ENCODE measurements around the gene HSP90AB1.

Gene HSP90AB1

DNA sequence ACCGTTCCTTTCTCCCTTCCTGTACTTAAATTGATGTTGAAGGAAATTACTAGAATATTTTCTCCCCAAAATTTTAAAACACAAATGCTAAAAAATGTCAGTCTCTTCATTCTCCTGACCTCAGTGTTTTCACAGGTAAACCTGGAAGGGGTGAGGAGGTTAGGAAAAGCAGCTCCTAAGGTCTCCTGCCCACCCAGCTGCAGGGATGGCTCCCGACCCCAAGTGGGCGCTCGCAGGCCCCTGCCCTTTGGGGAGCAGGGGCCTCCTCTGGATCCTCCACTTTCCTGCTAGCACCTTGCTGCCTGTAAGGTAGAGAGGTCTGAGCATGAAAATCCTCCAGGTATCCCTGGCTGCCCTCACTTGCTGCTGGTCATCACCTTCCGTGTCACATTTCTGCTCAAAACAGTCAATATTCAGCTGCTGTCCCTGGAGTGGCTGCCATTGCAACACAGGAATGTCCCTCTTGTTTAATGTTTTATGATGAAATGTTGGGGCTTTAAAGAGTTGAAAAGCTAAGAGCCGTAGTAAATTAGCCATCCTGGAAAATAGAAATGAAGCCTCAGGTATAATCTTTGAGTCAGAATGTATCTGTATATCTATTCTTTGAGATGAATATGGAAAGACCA, 10.9 kb upstream of the HSP90AB1 start:
- no peak for DNase-seq

DNA sequence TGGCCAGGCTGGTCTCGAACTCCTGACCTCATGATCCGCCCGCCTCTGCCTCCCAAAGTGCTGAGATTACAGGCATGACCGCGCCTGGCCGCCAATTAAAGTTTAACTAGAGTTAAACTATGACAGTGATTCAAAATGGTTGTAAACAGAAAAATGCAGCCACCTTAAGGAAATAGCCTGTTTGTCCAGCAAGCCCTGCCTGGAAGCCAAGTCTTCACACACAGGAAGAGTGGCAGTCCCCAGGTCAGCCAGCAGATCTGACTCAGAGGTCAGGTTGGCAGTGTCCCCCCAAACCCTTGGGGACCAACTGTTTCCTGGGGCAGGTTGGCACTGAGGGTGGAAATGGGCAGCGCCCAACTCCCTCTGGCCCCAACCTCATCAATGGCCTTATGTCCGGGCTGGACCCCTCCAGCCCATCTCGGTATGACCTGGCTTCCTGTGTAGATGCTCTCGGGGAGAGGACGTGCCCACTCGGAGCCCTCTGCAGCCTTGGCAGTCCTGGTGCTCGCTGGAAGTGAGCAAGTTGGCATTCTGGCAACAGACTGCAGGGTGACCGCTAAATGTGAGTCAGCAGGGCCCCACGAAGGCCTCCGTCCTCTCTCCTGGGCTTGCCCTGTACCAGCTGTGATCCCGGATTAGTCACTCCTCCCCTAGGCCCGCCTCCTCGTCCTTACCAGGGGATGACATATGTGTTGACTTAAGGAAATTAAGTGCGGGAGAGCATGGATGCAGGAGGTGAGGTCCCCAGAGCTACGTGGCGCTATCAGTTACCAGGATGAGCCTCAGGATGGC, 9.7 kb upstream of the HSP90AB1 start:
- peak; percentile 87 for DNase-seq

DNA sequence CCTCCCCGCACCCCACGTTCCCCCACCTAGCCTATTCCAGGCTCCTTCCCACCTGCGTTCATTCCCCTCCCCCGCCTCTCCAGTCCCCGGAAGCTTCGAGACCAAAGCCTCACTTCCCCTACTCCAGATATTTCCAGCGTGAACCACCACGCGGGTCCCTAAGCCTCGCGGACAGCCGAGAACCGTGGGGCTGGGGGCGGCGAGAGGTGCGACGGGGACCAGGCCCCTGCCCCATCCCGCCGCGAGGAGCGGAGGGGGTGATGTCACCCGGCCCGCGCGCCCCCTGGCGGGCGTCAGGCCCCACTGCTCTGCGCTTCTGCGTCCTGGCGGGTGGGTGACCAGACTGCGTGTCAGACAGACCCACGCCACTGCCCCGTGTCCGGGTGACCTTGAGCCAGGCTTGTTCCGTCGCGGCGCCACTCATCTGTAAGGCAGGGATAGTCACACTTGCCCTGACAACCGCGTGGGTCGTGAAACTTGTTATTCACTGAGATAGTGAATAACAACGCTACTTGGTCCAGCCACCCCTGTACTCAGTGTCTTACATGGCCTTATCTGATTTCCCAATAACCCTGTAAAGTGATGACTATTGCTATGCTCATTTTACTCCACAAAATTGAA, 9.0 kb upstream of the HSP90AB1 start:
- peak; percentile 81 for DNase-seq

DNA sequence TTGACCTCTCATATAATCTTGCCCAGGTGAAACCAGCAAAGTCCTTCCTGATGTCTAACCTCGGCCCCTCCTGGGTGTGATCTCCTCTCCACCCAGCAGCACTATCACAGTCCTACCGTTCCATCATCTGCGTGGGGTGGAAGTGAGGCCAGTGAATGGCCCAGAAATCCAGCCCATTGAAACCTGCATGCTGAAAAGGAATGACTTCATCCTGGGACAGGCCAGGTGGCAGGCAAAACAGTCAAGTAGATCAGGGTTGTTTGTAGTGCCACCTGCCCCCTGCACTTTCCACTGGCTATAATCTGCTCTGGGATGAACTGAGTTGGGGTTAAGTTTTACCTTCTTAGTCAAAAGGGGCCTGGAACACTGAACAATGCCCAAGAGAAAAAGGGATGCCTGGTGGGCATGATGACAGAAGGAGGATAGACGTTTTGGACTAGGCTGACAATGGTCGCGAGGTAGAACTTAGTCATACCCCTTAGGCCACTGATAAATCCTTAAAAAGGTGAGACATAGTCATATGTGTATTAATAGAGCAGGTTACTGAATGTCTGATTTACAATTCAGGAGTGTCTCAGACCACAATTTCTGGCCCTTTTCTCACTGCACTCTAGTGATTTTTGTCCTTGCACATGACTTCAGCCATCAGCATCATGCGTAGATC, 8.1 kb upstream of the HSP90AB1 start:
- no peak for DNase-seq

DNA sequence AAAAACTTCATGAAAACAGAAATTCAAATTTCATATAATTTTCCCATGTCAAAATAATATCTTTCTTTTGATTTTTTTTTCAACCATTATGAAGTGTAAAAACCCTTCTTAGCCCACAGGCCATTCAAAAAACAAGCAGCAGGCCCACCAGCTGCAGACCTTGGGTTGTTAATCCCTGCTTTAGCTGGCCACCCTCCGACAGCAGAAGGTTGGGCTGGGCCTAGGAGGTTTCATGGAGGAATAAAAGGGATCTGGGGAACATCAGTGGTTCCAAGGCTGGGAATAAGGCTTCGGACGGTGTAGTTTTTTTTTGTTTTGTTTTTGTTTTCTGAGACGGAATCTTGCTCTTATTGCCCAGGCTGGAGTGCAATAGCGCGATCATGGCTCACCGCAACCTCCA, 3.6 kb upstream of the HSP90AB1 start:
- no peak for DNase-seq

DNA sequence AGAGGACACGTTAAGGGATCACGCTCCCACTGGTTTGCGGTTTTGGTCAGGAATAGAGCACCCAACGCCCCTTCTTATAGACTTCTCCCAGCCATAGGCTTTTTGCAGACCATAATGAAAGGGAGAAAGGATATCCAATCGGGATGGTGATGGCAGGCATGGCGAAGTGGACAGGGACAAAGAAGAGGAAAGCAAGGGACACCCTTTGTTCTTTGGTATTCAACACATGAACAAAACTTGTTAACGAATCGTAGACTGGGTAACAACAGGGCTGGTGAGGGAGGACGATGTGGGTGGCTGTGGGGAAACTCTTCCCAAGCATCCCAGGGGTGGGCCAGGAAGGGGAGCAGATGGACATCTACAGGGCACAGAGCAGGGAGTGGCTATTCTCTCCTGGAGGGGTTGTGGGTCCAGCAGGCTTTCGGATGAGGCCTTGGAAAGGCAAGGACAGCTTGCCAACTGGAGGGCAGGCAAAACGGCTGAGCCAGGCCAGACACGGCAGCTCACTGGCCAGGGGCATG, 1.4 kb upstream of the HSP90AB1 start:
- DNase-seq, result no peak

DNA sequence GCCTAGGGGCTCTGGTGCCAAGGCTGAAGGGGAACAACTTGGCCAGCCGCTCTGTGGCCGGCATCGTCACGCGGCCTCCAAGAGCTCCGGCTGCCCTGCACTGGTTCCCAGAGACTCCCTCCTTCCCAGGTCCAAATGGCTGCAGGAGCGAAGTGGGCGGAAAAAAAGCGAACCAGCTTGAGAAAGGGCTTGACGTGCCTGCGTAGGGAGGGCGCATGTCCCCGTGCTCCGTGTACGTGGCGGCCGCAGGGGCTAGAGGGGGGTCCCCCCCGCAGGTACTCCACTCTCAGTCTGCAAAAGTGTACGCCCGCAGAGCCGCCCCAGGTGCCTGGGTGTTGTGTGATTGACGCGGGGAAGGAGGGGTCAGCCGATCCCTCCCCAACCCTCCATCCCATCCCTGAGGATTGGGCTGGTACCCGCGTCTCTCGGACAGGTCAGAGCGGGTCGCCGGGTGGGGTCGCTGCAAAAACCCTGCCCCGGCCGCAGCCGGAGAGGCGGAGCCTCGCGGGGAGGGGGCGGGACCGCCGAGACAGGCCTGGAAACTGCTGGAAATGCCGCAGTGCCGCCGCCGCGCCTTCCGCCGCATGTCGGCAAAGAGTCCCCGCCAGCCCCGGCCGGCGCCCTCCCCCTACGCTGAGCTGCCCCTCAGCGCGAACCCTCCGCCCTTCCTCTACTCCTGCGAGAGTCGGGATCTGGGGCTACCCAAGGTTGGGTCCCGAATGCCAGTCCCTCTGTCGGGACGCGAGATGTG, 814 bp upstream of the HSP90AB1 start:
- DNase-seq, result peak; percentile 86

DNA sequence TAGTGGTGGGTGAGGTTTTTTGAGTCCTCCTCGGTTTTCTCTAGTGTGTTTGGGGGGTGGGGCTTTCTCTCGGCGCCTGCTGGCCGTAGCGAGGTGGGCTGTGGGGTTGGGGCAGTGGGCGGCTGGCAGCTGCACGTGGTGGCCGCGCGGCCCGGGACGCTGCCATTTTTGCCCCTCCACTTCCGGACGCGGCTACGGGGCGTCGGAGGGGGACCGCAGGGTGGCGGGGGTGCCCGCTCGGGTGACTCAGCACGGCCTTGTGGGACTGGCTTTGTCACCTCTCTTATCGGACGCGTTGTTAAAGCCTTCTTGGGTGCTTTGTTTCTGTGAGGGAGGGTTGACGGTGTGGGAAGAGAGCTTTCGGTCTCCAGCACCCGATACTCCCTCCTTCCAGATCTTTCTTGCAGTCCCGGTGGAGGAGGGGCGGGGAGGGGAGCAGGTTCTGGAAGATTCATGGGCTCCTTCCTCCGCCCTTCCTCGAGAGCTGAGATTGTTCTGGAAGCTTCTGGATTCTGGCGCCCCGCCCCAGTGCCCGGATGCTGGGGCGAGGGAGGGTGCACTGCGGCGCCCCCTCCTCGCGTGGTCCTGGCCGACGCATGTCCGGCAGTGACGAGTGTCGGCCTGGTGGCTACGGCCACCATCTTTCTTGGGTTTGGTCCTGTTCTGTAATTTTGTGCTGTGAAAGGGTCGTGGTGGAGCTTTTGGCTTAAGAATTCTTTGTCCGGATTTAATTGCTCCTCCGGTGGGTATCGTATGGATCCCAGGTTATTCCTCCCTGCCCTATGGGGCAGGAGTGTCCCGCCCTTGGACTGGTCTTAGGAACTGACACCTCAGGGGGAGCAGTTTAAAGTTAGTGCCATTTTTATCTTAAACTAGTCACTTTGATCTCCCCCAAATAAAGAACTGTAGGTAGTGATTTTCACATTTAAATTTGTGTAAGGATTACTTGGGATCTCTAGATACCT, 719 bp downstream of the HSP90AB1 start:
- peak; percentile 86 for DNase-seq

DNA sequence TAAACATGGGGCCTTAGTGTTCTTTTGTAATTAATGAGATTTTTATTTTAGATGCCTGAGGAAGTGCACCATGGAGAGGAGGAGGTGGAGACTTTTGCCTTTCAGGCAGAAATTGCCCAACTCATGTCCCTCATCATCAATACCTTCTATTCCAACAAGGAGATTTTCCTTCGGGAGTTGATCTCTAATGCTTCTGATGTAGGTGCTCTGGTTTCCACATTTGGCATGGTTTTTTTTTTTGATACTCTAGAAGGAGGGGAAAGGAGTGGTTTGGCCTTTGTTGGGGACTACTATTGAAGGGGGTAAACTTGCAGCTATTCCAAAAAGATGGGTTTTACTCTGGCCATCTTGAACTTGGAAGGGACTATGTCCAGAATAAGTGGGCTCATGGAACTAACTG, 1.7 kb downstream of the HSP90AB1 start:
- DNase-seq, result no peak

DNA sequence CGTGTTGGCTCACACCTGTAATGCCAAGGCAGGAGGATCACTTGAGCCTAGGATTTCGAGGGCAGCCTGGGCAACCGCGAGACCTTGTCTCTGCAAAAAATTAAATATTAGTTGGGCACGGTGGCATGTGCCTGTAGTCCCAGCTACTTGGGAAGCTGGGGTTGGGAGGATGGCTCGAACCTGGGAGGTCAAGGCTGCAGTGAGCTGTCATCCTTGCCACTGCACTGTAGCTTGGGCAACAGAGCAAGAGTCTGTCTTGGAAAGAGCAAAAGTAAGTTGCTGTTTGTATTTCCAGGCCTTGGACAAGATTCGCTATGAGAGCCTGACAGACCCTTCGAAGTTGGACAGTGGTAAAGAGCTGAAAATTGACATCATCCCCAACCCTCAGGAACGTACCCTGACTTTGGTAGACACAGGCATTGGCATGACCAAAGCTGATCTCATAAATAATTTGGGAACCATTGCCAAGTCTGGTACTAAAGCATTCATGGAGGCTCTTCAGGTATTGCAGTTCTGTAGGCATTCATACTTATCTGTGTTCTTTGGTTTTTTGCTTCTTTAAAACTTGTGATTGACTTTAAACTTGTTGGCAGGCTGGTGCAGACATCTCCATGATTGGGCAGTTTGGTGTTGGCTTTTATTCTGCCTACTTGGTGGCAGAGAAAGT, 2.3 kb downstream of the HSP90AB1 start:
- DNase-seq, result no peak

DNA sequence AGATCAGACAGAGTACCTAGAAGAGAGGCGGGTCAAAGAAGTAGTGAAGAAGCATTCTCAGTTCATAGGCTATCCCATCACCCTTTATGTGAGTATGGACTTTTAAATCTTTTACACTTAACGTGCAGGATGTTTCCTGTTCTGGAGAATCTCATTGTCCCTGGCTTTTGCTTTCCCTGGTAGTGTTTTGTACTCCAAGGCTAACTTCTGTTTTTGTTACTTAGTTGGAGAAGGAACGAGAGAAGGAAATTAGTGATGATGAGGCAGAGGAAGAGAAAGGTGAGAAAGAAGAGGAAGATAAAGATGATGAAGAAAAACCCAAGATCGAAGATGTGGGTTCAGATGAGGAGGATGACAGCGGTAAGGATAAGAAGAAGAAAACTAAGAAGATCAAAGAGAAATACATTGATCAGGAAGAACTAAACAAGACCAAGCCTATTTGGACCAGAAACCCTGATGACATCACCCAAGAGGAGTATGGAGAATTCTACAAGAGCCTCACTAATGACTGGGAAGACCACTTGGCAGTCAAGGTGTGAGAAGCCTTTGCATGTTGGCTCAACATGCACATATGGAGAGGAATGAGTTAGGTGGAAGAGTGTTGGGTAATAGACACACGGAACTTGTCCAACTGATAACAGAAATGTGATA, 3.3 kb downstream of the HSP90AB1 start:
- no peak for DNase-seq

DNA sequence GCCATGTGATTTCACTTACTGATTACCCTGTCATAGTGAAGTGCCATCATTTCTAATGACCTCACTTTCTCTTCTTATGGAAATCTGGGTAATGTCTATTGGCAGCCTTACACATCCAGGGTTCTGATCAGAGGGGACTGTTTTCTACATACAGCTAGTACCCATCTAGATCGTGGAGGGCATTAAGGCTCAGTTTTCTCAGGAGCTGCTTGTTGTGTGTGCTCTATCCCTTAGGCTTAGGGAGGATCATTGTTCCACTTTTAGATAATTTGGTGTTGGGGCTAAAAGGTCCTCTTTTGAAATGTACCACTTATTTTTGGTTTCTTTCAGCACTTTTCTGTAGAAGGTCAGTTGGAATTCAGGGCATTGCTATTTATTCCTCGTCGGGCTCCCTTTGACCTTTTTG, 3.8 kb downstream of the HSP90AB1 start:
- DNase-seq, result no peak

DNA sequence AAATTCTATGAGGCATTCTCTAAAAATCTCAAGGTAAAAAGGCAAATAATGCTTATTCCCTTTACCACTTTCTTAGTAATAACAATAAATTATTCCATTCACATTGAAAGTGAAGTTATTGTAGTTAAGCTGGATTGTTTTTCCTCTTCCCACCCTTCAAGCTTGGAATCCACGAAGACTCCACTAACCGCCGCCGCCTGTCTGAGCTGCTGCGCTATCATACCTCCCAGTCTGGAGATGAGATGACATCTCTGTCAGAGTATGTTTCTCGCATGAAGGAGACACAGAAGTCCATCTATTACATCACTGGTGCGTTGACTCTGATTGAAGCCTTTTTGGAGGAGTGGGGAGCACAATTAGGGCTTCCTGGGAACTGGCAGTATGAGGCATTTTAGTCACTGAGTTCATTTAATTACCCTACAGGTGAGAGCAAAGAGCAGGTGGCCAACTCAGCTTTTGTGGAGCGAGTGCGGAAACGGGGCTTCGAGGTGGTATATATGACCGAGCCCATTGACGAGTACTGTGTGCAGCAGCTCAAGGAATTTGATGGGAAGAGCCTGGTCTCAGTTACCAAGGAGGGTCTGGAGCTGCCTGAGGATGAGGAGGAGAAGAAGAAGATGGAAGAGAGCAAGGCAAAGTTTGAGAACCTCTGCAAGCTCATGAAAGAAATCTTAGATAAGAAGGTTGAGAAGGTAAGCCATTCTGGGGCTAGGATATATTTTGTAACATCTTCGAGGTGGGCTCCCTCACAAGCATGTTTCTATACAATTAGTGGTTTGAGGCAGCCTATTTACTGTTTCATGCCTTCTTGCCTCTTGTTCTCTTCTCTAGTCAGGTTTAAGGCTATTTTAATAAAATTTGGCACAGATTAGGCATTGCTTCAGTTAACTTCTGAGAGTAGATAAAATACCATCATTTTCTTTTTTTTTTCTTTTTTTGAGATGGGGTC, 4.9 kb downstream of the HSP90AB1 start:
- DNase-seq, result no peak

DNA sequence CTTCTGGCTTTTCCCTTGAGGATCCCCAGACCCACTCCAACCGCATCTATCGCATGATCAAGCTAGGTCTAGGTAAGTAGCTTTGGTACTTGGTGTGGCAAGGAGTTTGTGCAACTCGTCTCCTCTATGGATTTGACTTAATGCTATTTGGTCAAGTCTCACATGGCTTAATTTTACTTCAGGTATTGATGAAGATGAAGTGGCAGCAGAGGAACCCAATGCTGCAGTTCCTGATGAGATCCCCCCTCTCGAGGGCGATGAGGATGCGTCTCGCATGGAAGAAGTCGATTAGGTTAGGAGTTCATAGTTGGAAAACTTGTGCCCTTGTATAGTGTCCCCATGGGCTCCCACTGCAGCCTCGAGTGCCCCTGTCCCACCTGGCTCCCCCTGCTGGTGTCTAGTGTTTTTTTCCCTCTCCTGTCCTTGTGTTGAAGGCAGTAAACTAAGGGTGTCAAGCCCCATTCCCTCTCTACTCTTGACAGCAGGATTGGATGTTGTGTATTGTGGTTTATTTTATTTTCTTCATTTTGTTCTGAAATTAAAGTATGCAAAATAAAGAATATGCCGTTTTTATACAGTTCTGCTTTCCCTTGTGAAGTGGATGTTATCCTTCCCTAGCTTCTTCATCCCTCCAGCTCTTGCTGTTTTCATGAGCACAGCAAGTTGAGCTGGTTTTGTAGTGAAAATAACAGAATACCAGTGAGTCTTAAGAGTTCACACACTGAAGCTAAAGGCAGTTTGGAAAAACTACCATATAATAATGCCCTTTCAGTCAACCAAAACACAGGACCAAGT, 6.6 kb downstream of the HSP90AB1 start:
- DNase-seq, result peak; percentile 55

DNA sequence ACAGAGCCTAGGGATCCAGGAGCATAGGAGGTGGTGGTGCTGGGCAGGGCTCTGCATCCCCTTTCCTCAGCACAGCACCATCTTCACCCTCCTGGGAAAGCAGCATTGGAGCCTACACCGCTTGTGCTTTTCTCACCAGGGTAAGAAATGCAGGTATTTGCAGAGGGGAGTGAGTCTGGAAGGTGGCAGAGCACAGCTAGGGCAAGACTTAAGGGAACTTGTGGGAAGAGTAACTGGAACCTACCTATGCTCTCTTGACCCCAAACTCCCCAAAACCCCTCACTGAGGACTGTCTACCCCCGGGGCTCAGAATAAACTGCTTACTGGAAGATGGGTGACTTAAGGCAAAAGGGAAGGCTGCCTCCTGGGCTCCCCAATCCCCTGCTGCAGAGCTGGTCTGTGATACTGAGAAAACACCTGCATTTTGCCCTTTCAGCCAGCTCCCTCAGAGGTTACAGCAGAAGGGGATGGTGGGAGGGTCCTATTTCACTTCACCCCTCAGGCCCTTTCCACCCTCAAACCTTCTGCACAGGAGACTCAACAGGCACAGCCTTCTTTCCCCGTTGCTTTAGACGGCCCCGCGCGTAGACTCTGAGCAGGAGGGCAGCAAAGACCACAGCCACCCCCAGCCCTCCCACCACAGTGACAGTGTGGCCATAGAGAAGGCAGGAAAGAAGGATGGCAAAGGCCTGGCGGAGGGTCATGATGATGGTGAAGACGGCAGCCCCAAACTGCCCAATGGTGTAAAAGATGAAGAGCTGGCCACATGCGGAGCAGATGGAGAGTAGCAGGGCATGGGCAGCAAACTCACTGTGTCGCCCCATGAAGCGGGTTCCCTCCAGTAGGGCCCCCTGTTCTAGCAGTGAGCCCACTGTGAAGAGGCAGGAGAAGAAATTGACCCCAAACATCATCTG, 7.5 kb downstream of the HSP90AB1 start:
- DNase-seq, result no peak

DNA sequence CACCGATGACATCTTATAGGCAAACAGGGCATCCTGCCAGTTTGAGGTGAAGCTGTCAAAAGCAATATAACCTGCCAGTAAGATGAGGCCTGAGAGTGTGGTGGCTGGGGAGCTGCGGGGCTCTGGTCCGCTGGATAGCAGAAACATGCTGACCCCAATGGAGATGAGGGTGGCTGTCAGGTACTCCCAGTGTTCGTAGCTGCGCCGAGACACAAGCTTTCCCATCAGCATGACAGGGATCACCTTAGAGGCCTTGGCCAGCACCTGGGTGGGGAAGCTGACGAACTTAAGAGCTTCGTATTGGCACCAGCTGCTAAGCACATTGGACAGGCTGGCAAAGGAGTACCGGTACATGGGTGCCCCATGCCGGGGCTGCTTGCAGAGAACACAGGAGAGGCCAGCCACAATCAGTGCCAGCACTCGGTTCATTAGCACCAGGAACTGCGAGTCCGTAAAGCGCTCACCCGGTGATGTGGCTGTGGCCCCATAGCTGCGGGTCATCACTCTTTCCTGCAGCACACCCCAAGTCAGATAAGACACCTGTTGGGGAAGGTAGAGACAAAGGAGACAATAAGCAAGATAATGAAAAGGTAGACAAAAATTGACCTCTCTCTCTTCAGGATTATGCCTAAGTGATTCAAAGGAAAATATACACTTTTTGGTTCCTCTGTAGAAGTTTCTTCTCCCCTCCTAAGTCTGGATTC, 8.4 kb downstream of the HSP90AB1 start:
- no peak for DNase-seq

Measured in CD4-positive, alpha-beta T cell treated with Interleukin-15 for 1 hour (primary cell).